ENCODE data around the gene PIP4P1.
"Not testable (repeated sequence)": the region's sequence is repeated elsewhere in the genome, so short reads cannot be mapped to it uniquely, and the experiment has no call there.

The PIP4P1 gene

GRCh38 chr14:20456971-20457370, 4.3 kb downstream of the PIP4P1 start:
- peak overlapping the region in 1 of 2 donors; percentile 10 for H3K9ac ChIP-seq (ENCODE audit: low read depth in 1 of 2, low read length in 2 of 2)
- H3K9me3 ChIP-seq (ENCODE audit: control insufficient read depth in 1 of 2, low read length in 2 of 2): no peaks in the 10 kb centered on the region
- no peak overlapping the region for H3K27ac ChIP-seq (ENCODE audit: low read depth, low read length)
- H3K4me3 ChIP-seq (ENCODE audit: low read depth in 1 of 2, low read length in 2 of 2): peak overlapping the region in 1 of 2 donors; percentile 0
- peaks cover 40 to 43% of the 10 kb centered on the region in 2 donors for H3K4me1 ChIP-seq (ENCODE audit: control insufficient read depth in 1 of 2, insufficient read depth in 2 of 2, low read length in 2 of 2)
- peaks cover 35 to 36% of the 10 kb centered on the region in 2 donors for H3K36me3 ChIP-seq (ENCODE audit: control insufficient read depth in 1 of 2, insufficient read depth in 2 of 2, low read length in 2 of 2)
- no peaks in the 10 kb centered on the region for H3K27me3 ChIP-seq (ENCODE audit: control insufficient read depth in 1 of 2, insufficient read depth in 2 of 2, low read length in 2 of 2)

GRCh38 chr14:20455355-20456300, 5.6 kb downstream of the PIP4P1 start:
- H3K9ac ChIP-seq (ENCODE audit: low read depth in 1 of 2, low read length in 2 of 2): peak overlapping the region; percentile 93 to 94
- no peaks in the 10 kb centered on the region for H3K9me3 ChIP-seq (ENCODE audit: control insufficient read depth in 1 of 2, low read length in 2 of 2)
- H3K27ac ChIP-seq (ENCODE audit: low read depth, low read length): peak overlapping the region; percentile 95
- H3K4me3 ChIP-seq (ENCODE audit: low read depth in 1 of 2, low read length in 2 of 2): peak overlapping the region; percentile 85 to 93
- H3K36me3 ChIP-seq (ENCODE audit: control insufficient read depth in 1 of 2, insufficient read depth in 2 of 2, low read length in 2 of 2): peaks cover 39 to 48% of the 10 kb centered on the region in 2 donors
- H3K4me1 ChIP-seq (ENCODE audit: control insufficient read depth in 1 of 2, insufficient read depth in 2 of 2, low read length in 2 of 2): peaks cover 39 to 41% of the 10 kb centered on the region in 2 donors
- H3K27me3 ChIP-seq (ENCODE audit: control insufficient read depth in 1 of 2, insufficient read depth in 2 of 2, low read length in 2 of 2): no peaks in the 10 kb centered on the region

- H3K4me1 ChIP-seq (ENCODE audit: control insufficient read depth in 1 of 2, insufficient read depth in 2 of 2, low read length in 2 of 2): peaks cover 30 to 32% of the 10 kb centered on the region in 2 donors
- H3K9me3 ChIP-seq (ENCODE audit: control insufficient read depth in 1 of 2, low read length in 2 of 2): no peaks in the 10 kb centered on the region
- peak within 1 kb of the TSS; percentile 95 for H3K27ac ChIP-seq (ENCODE audit: low read depth, low read length)
- H3K4me3 ChIP-seq (ENCODE audit: low read depth in 1 of 2, low read length in 2 of 2): peak within 1 kb of the TSS; percentile 85 to 93
- no peaks in the 10 kb centered on the region for H3K27me3 ChIP-seq (ENCODE audit: control insufficient read depth in 1 of 2, insufficient read depth in 2 of 2, low read length in 2 of 2)
- H3K36me3 ChIP-seq (ENCODE audit: control insufficient read depth in 1 of 2, insufficient read depth in 2 of 2, low read length in 2 of 2): peaks cover 38 to 55% of the 10 kb centered on the region in 2 donors
- H3K9ac ChIP-seq (ENCODE audit: low read depth in 1 of 2, low read length in 2 of 2): peak within 1 kb of the TSS; percentile 93 to 94
These were observed 6.5 kb downstream of the PIP4P1 start, which contains the start of the genes APEX1 and OSGEP for GRCh38 chr14:20454516-20455354. Gene APEX1 (plus strand): TSS chr14:20455226. CDS start chr14:20455646, 420 bp downstream. Gene OSGEP (minus strand): TSS chr14:20454812. CDS start chr14:20454683, 129 bp downstream.

- peaks cover 37 to 58% of the 10 kb centered on the region in 2 donors for H3K36me3 ChIP-seq (ENCODE audit: control insufficient read depth in 1 of 2, insufficient read depth in 2 of 2, low read length in 2 of 2)
- H3K9me3 ChIP-seq (ENCODE audit: control insufficient read depth in 1 of 2, low read length in 2 of 2); H3K27ac ChIP-seq (ENCODE audit: low read depth, low read length): not testable (repeated sequence)
These were observed 8.4 kb downstream of the PIP4P1 start for GRCh38 chr14:20452831-20453230.

GRCh38 chr14:20446889-20447288, 14.3 kb downstream of the PIP4P1 start:
- H3K4me1 ChIP-seq (ENCODE audit: control insufficient read depth in 1 of 2, insufficient read depth in 2 of 2, low read length in 2 of 2): no peaks in the 10 kb centered on the region
- no peaks in the 10 kb centered on the region for H3K27me3 ChIP-seq (ENCODE audit: control insufficient read depth in 1 of 2, insufficient read depth in 2 of 2, low read length in 2 of 2)
- no peak overlapping the region for H3K27ac ChIP-seq (ENCODE audit: low read depth, low read length)
- H3K4me3 ChIP-seq (ENCODE audit: low read depth in 1 of 2, low read length in 2 of 2): no peak overlapping the region
- H3K9ac ChIP-seq (ENCODE audit: low read depth in 1 of 2, low read length in 2 of 2): no peak overlapping the region
- H3K36me3 ChIP-seq (ENCODE audit: control insufficient read depth in 1 of 2, insufficient read depth in 2 of 2, low read length in 2 of 2): peaks cover 30 to 61% of the 10 kb centered on the region in 2 donors
- no peaks in the 10 kb centered on the region for H3K9me3 ChIP-seq (ENCODE audit: control insufficient read depth in 1 of 2, low read length in 2 of 2)

More at GRCh38 chr14:20452831-20453230, 8.4 kb downstream of the PIP4P1 start:
- peaks cover 21 to 23% of the 10 kb centered on the region in 2 donors for H3K4me1 ChIP-seq (ENCODE audit: control insufficient read depth in 1 of 2, insufficient read depth in 2 of 2, low read length in 2 of 2)
- not testable (repeated sequence) for H3K27me3 ChIP-seq (ENCODE audit: control insufficient read depth in 1 of 2, insufficient read depth in 2 of 2, low read length in 2 of 2); H3K9ac ChIP-seq (ENCODE audit: low read depth in 1 of 2, low read length in 2 of 2); H3K4me3 ChIP-seq (ENCODE audit: low read depth in 1 of 2, low read length in 2 of 2)

- not testable (repeated sequence) for H3K9me3 ChIP-seq (ENCODE audit: control insufficient read depth in 1 of 2, low read length in 2 of 2); H3K9ac ChIP-seq (ENCODE audit: low read depth in 1 of 2, low read length in 2 of 2); H3K4me3 ChIP-seq (ENCODE audit: low read depth in 1 of 2, low read length in 2 of 2); H3K27me3 ChIP-seq (ENCODE audit: control insufficient read depth in 1 of 2, insufficient read depth in 2 of 2, low read length in 2 of 2); H3K27ac ChIP-seq (ENCODE audit: low read depth, low read length)
- Histone ChIP-seq H3K36me3 (ENCODE audit: control insufficient read depth in 1 of 2, insufficient read depth in 2 of 2, low read length in 2 of 2) (peaks cover 18 to 31% of the 10 kb centered on the region in 2 donors), H3K4me1 (ENCODE audit: control insufficient read depth in 1 of 2, insufficient read depth in 2 of 2, low read length in 2 of 2) (peaks cover 0 to 13% of the 10 kb centered on the region in 2 donors)
These were observed 17.6 kb downstream of the PIP4P1 start for GRCh38 chr14:20443650-20444049.

- Histone ChIP-seq H3K9me3 (ENCODE audit: control insufficient read depth in 1 of 2, low read length in 2 of 2) (no peaks in the 10 kb centered on the region), H3K36me3 (ENCODE audit: control insufficient read depth in 1 of 2, insufficient read depth in 2 of 2, low read length in 2 of 2) (peaks cover 0 to 9% of the 10 kb centered on the region in 2 donors), H3K27ac (ENCODE audit: low read depth, low read length) (no peak overlapping the region), H3K4me3 (ENCODE audit: low read depth in 1 of 2, low read length in 2 of 2) (no peak overlapping the region), H3K4me1 (ENCODE audit: control insufficient read depth in 1 of 2, insufficient read depth in 2 of 2, low read length in 2 of 2) (peaks cover 0 to 13% of the 10 kb centered on the region in 2 donors), H3K27me3 (ENCODE audit: control insufficient read depth in 1 of 2, insufficient read depth in 2 of 2, low read length in 2 of 2) (no peaks in the 10 kb centered on the region), H3K9ac (ENCODE audit: low read depth in 1 of 2, low read length in 2 of 2) (no peak overlapping the region)
These were observed 19.8 kb downstream of the PIP4P1 start for GRCh38 chr14:20441461-20441860.

- Histone ChIP-seq H3K36me3 (ENCODE audit: control insufficient read depth in 1 of 2, insufficient read depth in 2 of 2, low read length in 2 of 2) (peaks cover 0 to 4% of the 10 kb centered on the region in 2 donors), H3K4me1 (ENCODE audit: control insufficient read depth in 1 of 2, insufficient read depth in 2 of 2, low read length in 2 of 2) (peaks cover 0 to 13% of the 10 kb centered on the region in 2 donors), H3K9me3 (ENCODE audit: control insufficient read depth in 1 of 2, low read length in 2 of 2) (no peaks in the 10 kb centered on the region), H3K27me3 (ENCODE audit: control insufficient read depth in 1 of 2, insufficient read depth in 2 of 2, low read length in 2 of 2) (peaks cover 0 to 2% of the 10 kb centered on the region in 2 donors), H3K27ac (ENCODE audit: low read depth, low read length) (no peak overlapping the region), H3K4me3 (ENCODE audit: low read depth in 1 of 2, low read length in 2 of 2) (no peak overlapping the region), H3K9ac (ENCODE audit: low read depth in 1 of 2, low read length in 2 of 2) (no peak overlapping the region)
These were observed 20.4 kb downstream of the PIP4P1 start for GRCh38 chr14:20440882-20441281.

- Histone ChIP-seq H3K9ac (ENCODE audit: low read depth in 1 of 2, low read length in 2 of 2) (no peak overlapping the region), H3K4me1 (ENCODE audit: control insufficient read depth in 1 of 2, insufficient read depth in 2 of 2, low read length in 2 of 2) (peaks cover 1 to 13% of the 10 kb centered on the region in 2 donors), H3K4me3 (ENCODE audit: low read depth in 1 of 2, low read length in 2 of 2) (no peak overlapping the region), H3K36me3 (ENCODE audit: control insufficient read depth in 1 of 2, insufficient read depth in 2 of 2, low read length in 2 of 2) (no peaks in the 10 kb centered on the region), H3K27me3 (ENCODE audit: control insufficient read depth in 1 of 2, insufficient read depth in 2 of 2, low read length in 2 of 2) (peaks cover 0 to 4% of the 10 kb centered on the region in 2 donors), H3K9me3 (ENCODE audit: control insufficient read depth in 1 of 2, low read length in 2 of 2) (no peaks in the 10 kb centered on the region), H3K27ac (ENCODE audit: low read depth, low read length) (no peak overlapping the region)
These were observed 20.8 kb downstream of the PIP4P1 start for GRCh38 chr14:20440465-20440864.
